LNCaP clone FGC (cell line): ENCODE data around the gene YOD1.

Experiments
- DNase-seq: peaks from one replicate; pipeline ENCODE4 v3.0.0-alpha.2; 2011; ENCODE audit warnings: low read depth
- H3K4me3 ChIP-seq: 2 replicates; pipeline ENCODE4 v1.5.1; 2011; ENCODE audit warnings: mild to moderate bottlenecking, low read depth, low read length, control low read depth
- CTCF ChIP-seq: IDR thresholded peaks from 2 replicates; pipeline ENCODE4 v1.5.1; 2012; ENCODE audit warnings: mild to moderate bottlenecking; ENCODE audit not compliant: control insufficient read depth, insufficient read depth; ENCODE audit errors: extremely low read depth

The YOD1 gene

DNA sequence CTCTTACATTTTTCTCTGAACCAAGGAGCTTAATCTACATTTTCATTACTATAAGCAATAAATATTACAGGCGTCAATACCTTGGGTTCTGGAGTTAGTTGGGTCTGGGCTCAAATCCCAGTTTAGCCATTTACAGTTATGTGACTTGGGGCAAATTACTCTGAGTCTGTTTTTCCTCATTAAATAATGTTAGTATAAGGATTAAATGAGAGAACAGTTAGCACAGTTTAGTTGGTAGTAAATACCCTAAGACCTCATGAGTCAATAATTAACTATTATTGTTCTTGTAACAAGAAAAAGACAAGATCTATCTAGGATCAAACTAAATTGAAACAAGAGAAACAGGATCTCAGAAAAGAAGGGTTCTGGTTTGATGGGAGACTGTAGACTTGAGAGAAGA, 23.1 kb downstream of the YOD1 start:
- peak; percentile 94 for DNase-seq
- peak overlapping the region; percentile 63 for H3K4me3 ChIP-seq
- TF ChIP-seq CTCF: no peak

DNA sequence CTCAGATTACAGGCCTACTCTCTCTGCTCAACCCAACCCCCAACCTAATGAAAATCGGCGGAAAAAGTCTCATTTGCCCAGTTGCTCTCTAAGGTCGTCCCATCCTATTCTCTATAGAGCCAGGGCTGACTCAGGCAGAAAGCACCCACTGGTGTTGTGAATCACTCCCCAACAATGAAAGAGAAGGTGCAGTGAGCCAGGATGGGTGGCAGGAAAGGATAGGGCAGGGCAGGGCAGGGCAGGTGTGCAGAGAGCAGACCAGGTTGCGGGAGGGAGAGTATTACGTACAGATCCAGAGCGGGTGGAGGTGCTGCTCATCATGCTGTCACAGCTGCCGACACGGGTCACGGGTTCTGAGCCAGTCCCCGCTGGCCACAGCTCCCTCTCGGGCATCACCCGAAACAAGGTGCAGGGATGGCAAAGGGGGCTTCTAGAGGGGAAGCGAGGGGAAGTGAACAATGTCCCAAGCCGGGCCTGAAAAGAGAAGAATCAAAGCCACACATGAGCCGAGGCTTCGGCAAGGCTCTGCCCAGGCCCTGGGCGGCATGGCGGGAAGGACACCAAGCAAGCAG, 23.7 kb downstream of the YOD1 start:
- no peak for TF ChIP-seq CTCF
- DNase-seq: no peak
- H3K4me3 ChIP-seq: peak overlapping the region; percentile 63

- no peak for TF ChIP-seq CTCF
- H3K4me3 ChIP-seq: peak overlapping the region; percentile 63
- DNase-seq: no peak
Measured at GRCh38 chr1:207026104-207026534, 24.9 kb downstream of the YOD1 start.

DNA sequence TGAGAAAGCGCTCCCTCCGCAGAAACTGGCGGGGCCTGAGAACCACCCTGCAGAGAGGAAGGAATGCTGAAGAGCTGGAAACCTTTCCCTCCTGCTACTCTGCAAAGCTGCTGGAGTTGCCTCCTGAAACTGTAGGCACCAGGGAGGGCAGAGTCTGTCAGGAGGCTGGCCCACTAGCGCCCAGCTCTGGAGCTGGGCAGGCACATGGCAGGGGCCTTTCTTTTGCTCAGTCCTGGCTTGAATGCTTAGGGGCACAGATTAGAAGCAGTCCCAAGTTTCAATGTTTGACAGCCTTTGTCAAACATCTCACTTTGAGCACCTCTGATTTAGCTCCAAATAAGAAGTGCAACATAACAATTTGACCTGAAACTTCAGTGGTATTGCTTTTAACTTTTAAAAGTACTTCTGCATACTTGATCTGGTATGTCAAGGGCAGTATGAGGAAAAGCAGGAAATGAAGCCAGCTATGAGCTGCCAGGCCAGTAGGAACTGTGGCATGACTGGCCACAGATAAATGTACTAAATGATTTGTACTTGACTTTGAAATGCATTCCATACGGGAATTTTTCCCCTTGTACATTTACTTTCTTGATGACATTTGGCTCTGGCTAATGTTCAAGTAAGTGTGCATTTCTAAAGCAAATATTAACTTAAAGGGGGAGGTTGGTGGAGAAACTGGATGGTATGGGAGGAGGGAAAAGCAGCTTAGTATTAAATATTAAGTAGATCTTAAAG, 25.7 kb downstream of the YOD1 start:
- peak; percentile 94 for DNase-seq
- no peak for TF ChIP-seq CTCF
- peak overlapping the region; percentile 27 for H3K4me3 ChIP-seq

DNA sequence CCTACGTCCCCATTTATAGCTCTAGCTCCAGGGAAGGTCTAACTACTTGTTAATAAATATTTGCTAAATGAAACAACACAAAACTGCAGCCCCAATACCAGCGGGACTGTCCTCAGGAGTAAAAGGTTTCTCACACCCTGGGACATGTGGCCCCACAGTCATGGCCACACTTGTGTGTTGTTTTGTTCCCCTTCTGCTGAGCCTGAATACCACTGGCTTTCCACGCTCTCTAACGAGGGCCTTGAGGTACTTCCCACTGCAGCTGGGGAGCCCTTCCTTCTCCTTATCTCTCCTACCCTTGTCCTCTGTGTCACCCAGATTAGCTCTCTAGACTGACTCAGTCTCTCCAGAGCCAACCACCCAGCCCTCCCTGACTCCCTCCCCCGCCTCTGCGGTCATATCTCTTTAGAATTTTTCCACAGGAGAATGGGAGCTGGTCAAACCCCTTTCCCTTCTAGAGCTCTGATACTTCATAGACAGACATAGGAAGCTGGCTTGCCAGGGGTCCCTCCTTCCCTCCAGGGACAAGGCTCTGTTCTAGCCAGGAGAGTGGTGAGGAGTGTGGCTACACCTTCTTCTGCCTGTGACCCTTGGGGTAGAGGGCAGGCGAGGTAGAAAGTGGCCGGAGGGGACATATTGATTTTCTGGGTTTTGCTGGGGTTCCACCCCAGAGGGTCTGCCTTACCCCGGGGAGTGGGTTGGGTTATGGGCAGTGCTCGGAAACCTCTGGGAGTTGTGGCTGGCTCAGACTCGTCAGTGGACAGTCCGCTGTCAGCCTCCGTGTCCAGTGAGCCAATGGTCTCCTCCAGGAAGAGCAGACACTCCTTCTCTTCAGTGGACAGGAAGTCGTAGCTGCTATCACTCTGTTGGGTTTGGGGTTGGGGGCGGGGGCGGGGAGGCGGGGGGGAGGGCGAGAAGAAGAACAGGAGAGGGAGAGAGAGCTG, 26.5 kb downstream of the YOD1 start:
- TF ChIP-seq CTCF: no peak
- H3K4me3 ChIP-seq: no peak overlapping the region
- no peak for DNase-seq

DNA sequence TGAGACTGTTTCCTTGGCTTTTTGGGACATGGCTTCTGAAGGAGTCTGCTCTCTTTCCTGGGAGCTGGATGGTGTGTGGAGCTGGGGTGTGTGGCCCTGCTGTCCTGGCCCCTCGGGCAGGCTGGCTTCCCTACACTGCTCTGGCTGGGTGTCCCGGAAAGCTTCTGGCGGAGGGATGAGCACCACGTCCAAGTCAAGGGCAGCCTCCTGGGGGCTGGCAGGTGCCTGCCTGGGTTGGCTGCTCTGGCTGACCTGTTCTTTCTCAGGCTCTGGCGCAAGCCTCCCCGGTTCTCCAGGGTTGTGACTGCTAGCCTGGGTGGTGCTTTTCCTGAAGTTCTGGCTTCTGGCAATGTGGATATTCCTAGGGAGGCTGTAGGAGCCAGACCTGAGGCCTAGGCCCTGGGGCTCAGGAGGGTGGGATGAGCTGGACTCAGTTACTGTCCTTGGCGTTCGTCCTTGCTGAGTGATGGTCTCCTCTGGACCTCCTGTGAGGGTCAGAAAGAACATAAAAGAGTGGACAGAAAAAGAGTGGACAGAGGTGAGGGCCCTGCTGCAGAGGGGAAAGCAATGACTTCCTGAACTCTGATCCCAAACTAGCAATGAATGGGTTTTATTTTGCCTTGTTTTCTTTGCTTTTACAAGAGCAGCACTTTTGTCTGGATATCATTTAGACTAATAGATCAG, 27.9 kb downstream of the YOD1 start:
- TF ChIP-seq CTCF: no peak
- H3K4me3 ChIP-seq: no peak overlapping the region
- DNase-seq: no peak
